Hepatocyte (in vitro differentiated cells): ENCODE data around the gene OR52K1. TPM values are rescaled to one million over a fixed set of nuclear protein-coding genes. Genes with fewer than 3 reads are reported as not detected.
A peak's percentile ranks its signal among the peaks of the same experiment; 100 is the strongest.

ENCODE experiments used
- DNase-seq: peaks from one replicate; pipeline ENCODE4 v3.0.0-alpha.2; 2016; ENCODE audit warnings: low spot score
- H2AFZ ChIP-seq: fragments of 200-600 bp; sonication (generic); 2 replicates; pipeline ENCODE4 v1.6.0; 2016; ENCODE audit warnings: antibody characterized with exemption, mild to moderate bottlenecking
- H3K27ac ChIP-seq: fragments of 200-600 bp; sonication (generic); 2 replicates; pipeline ENCODE4 v1.5.1; 2016; ENCODE audit warnings: mild to moderate bottlenecking
- H3K27me3 ChIP-seq: fragments of 200-600 bp; sonication (generic); 2 replicates; pipeline ENCODE4 v1.6.1; 2016
- H3K36me3 ChIP-seq: fragments of 200-600 bp; sonication (generic); replicated peaks from 2 replicates; pipeline ENCODE4 v1.5.1; 2016; ENCODE audit warnings: low read depth; ENCODE audit not compliant: insufficient read depth
- H3K4me1 ChIP-seq: fragments of 200-600 bp; sonication (generic); 2 replicates; pipeline ENCODE4 v1.5.1; 2016; ENCODE audit warnings: mild to moderate bottlenecking, moderate library complexity; ENCODE audit not compliant: insufficient read depth
- H3K4me2 ChIP-seq: fragments of 200-600 bp; sonication (generic); 2 replicates; pipeline ENCODE4 v1.6.0; 2016
- H3K4me3 ChIP-seq: fragments of 200-600 bp; sonication (generic); 2 replicates; pipeline ENCODE4 v1.5.1; 2016; ENCODE audit warnings: mild to moderate bottlenecking
- H3K79me2 ChIP-seq: fragments of 200-600 bp; sonication (generic); 2 replicates; pipeline ENCODE4 v1.6.0; 2017; ENCODE audit warnings: mild to moderate bottlenecking
- H3K9me2 ChIP-seq: fragments of 200-600 bp; sonication (generic); replicated peaks from 2 replicates; pipeline ENCODE4 v1.6.0; 2017; ENCODE audit warnings: mild to moderate bottlenecking; ENCODE audit not compliant: insufficient read depth
- H3K9me3 ChIP-seq: fragments of 200-600 bp; sonication (generic); 2 replicates; pipeline ENCODE4 v1.5.1; 2016; ENCODE audit warnings: low read depth, mild to moderate bottlenecking
- H4K20me1 ChIP-seq: fragments of 200-600 bp; sonication (generic); 2 replicates; pipeline ENCODE4 v1.6.0; 2016; ENCODE audit warnings: mild to moderate bottlenecking; ENCODE audit not compliant: insufficient read depth, poor library complexity, severe bottlenecking
- CTCF ChIP-seq: fragments of 200-600 bp; sonication (generic); IDR thresholded peaks from 2 replicates; pipeline ENCODE4 v1.5.1; 2016; ENCODE audit warnings: antibody characterized with exemption, mild to moderate bottlenecking; ENCODE audit not compliant: poor library complexity
- EZH2 ChIP-seq: fragments of 200-600 bp; sonication (generic); IDR thresholded peaks from 2 replicates; pipeline ENCODE4 v1.6.1; 2016; ENCODE audit warnings: antibody characterized with exemption, mild to moderate bottlenecking, borderline replicate concordance
- EZH2phosphoT487 ChIP-seq: fragments of 200-600 bp; sonication (generic); IDR thresholded peaks from one replicate; pipeline ENCODE4 v1.6.1; 2018; ENCODE audit warnings: antibody characterized with exemption, mild to moderate bottlenecking, low read depth, moderate library complexity; ENCODE audit not compliant: unreplicated experiment, severe bottlenecking
- WGBS: methylation state at CpG from one replicate; pipeline ENCODE4 v1.1.6; 2016; ENCODE audit warnings: low lambda C conversion rate; ENCODE audit errors: missing lambda C conversion rate; 5-methylcytosine and 5-hydroxymethylcytosine counted together
- polyA plus RNA-seq: library from polyadenylated mRNA; unstranded; fragments of >200 nt; fragmentation: Nextera tagmentation; extraction: Ambion mirVana; gene quantifications from 2 replicates; pipeline ENCODE4 v1.2.1, GENCODE V29; 2016
- total RNA-seq: library from RNA; depleted of rRNA; stranded (reverse); fragments of >200 nt; gene quantifications from 2 replicates; pipeline ENCODE4 v1.2.3, GENCODE V29; 2014

Gene OR52K1
- total and polyA plus RNA-seq, 2 experiments from 2014 or later: 0.07 TPM; not detected in 1

GRCh38 chr11:4466871-4467442 lies 15.5 kb upstream of the OR52K1 start:
- Histone ChIP-seq H3K79me2 (no peaks in the 10 kb centered on the region), H3K27ac (peak overlapping the region; percentile 96), H3K4me2 (peak overlapping the region; percentile 30), H3K9me3 (no peaks in the 10 kb centered on the region), H2AFZ (no peak overlapping the region), H3K4me3 (no peak overlapping the region), H3K27me3 (no peaks in the 10 kb centered on the region), H3K4me1 (peaks cover 30% of the 10 kb centered on the region), H3K9me2 (no peaks in the 10 kb centered on the region), H4K20me1 (no peaks in the 10 kb centered on the region), H3K36me3 (no peaks in the 10 kb centered on the region)
- DNase-seq: peak; percentile 55
- no peak for TF ChIP-seq EZH2phosphoT487
- no peak for TF ChIP-seq CTCF
- TF ChIP-seq EZH2: no peak

DNA sequence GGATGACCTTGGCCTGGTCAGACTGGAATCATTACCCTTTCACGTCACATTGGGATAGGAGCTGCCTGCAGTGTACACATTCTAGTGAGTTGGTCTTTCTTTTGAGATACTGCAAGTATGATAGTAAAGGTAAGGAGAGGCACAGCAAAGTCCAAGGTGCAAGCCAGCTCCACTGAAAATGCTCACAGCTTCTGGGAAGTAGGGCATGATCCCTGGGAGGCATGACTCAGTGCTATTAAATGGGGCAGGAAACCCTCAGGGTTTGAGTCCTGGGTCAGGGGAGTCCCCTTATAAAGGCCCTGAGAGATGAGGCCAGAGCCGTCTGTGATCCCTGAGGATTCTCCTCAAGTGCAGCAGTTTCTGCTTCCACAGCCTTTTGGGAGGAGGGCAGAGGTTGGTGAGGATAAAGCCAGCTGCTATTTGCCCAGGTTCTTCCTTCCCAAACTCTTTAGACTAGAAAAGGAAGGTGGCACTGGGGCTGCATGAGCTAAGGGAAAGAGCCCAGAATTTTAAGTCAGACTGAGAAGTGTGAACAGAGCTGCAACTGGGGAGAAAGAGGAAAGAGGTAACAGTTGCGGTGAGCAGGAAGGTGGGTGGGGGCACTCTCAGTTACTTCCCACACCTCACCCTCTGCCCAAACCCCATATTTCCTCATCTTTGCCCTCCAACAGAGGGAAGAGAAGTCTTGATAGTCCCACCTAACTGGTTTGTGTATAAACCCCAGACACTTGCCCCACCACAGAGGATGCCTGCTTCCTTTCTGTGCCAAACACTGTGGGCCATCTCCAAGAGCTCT lies 14.4 kb upstream of the OR52K1 start:
- H3K27me3 ChIP-seq: no peaks in the 10 kb centered on the region
- H3K4me1 ChIP-seq: peaks cover 30% of the 10 kb centered on the region
- TF ChIP-seq EZH2phosphoT487: no peak
- no peak for TF ChIP-seq CTCF
- no peak for TF ChIP-seq EZH2
- no peak overlapping the region for H3K4me3 ChIP-seq
- no peaks in the 10 kb centered on the region for H3K79me2 ChIP-seq
- H3K9me2 ChIP-seq: no peaks in the 10 kb centered on the region
- WGBS: 74% methylated on average over 3 of the region's 3 CpGs
- H3K27ac ChIP-seq: peak overlapping the region; percentile 96
- no peaks in the 10 kb centered on the region for H3K9me3 ChIP-seq
- no peaks in the 10 kb centered on the region for H4K20me1 ChIP-seq
- no peaks in the 10 kb centered on the region for H3K36me3 ChIP-seq
- no peak overlapping the region for H3K4me2 ChIP-seq
- peak; percentile 56 for DNase-seq
- H2AFZ ChIP-seq: no peak overlapping the region

GRCh38 chr11:4479644-4480043 lies 2.8 kb upstream of the OR52K1 start:
- Histone ChIP-seq H3K9me3 (no peaks in the 10 kb centered on the region), H3K4me2 (no peak overlapping the region), H3K79me2 (no peaks in the 10 kb centered on the region), H3K27me3 (no peaks in the 10 kb centered on the region), H2AFZ (no peak overlapping the region), H3K9me2 (no peaks in the 10 kb centered on the region), H3K36me3 (no peaks in the 10 kb centered on the region), H4K20me1 (no peaks in the 10 kb centered on the region), H3K27ac (no peak overlapping the region), H3K4me3 (no peak overlapping the region), H3K4me1 (peaks cover 9% of the 10 kb centered on the region)
- no peak for TF ChIP-seq EZH2phosphoT487
- TF ChIP-seq CTCF: no peak
- no peak for TF ChIP-seq EZH2
- WGBS: 80% methylated on average over 1 of the region's 1 CpG
- no peak for DNase-seq
